ENCODE measurements around the gene CPXM2. TPM values are rescaled to one million over a fixed set of nuclear protein-coding genes. Genes with fewer than 3 reads are reported as not detected.

The CPXM2 gene
- total and polyA plus RNA-seq, 2 donors (not counting 1 experiment from before 2014, with no cell fraction given) = 3.1 to 48.1 TPM

- TF ChIP-seq CTCF (conservative IDR thresholded peaks at IDR 0.05 in 1 of 2, IDR thresholded peaks at IDR 0.05 in 1 of 2; ENCODE audit: low read depth in 1 of 2, low read length in 2 of 2) (no peak), EZH2 (IDR thresholded peaks at IDR 0.05; ENCODE audit: low read length, missing control alignments) (no peak)
- Histone ChIP-seq H3K9ac (ENCODE audit: insufficient read depth, low read length) (no peak overlapping the region), H3K79me2 (ENCODE audit: control insufficient read depth, insufficient read depth, low read length) (no peaks in the 10 kb centered on the region), H2AFZ (ENCODE audit: low read length) (no peak overlapping the region), H3K27me3 (ENCODE audit: control insufficient read depth, insufficient read depth, low read length) (no peaks in the 10 kb centered on the region), H3K9me3 (ENCODE audit: control insufficient read depth, insufficient read depth, low read depth, low read length) (no peaks in the 10 kb centered on the region), H3K4me3 (replicated peaks in 1 of 4; ENCODE audit: control extremely low read depth in 1 of 4, insufficient read depth in 1 of 4, low read depth in 3 of 4, low read length in 4 of 4) (no peak overlapping the region), H3K4me2 (ENCODE audit: extremely low read depth, insufficient read depth, low read length) (no peak overlapping the region), H3K27ac (ENCODE audit: insufficient read depth, low read length) (no peak overlapping the region), H4K20me1 (ENCODE audit: control insufficient read depth, extremely low read depth, insufficient read depth, low read length) (no peaks in the 10 kb centered on the region), H3K4me1 (ENCODE audit: control insufficient read depth, extremely low read depth, insufficient read depth, low read length) (no peaks in the 10 kb centered on the region), H3K36me3 (ENCODE audit: control insufficient read depth, insufficient read depth, low read length) (no peaks in the 10 kb centered on the region)
- DNase-seq (ENCODE audit: low read depth in 2 of 2) = no peak
These were observed 137.5 kb downstream of the CPXM2 start for GRCh38 chr10:123754123-123754522.

GRCh38 chr10:123751342-123752134 lies 140.1 kb downstream of the CPXM2 start:
- H2AFZ ChIP-seq (ENCODE audit: low read length) = no peak overlapping the region
- no peak overlapping the region for H3K27ac ChIP-seq (ENCODE audit: insufficient read depth, low read length)
- no peaks in the 10 kb centered on the region for H3K4me1 ChIP-seq (ENCODE audit: control insufficient read depth, extremely low read depth, insufficient read depth, low read length)
- no peak for DNase-seq (ENCODE audit: low read depth in 2 of 2)
- no peaks in the 10 kb centered on the region for H3K9me3 ChIP-seq (ENCODE audit: control insufficient read depth, insufficient read depth, low read depth, low read length)
- TF ChIP-seq CTCF (conservative IDR thresholded peaks at IDR 0.05 in 1 of 2, IDR thresholded peaks at IDR 0.05 in 1 of 2; ENCODE audit: low read depth in 1 of 2, low read length in 2 of 2) (no peak), EZH2 (IDR thresholded peaks at IDR 0.05; ENCODE audit: low read length, missing control alignments) (no peak)
- no peaks in the 10 kb centered on the region for H3K79me2 ChIP-seq (ENCODE audit: control insufficient read depth, insufficient read depth, low read length)
- no peaks in the 10 kb centered on the region for H4K20me1 ChIP-seq (ENCODE audit: control insufficient read depth, extremely low read depth, insufficient read depth, low read length)
- no peak overlapping the region for H3K4me3 ChIP-seq (replicated peaks in 1 of 4; ENCODE audit: control extremely low read depth in 1 of 4, insufficient read depth in 1 of 4, low read depth in 3 of 4, low read length in 4 of 4)
- no peak overlapping the region for H3K4me2 ChIP-seq (ENCODE audit: extremely low read depth, insufficient read depth, low read length)
- H3K36me3 ChIP-seq (ENCODE audit: control insufficient read depth, insufficient read depth, low read length) = no peaks in the 10 kb centered on the region
- H3K9ac ChIP-seq (ENCODE audit: insufficient read depth, low read length) = no peak overlapping the region
- no peaks in the 10 kb centered on the region for H3K27me3 ChIP-seq (ENCODE audit: control insufficient read depth, insufficient read depth, low read length)

DNA sequence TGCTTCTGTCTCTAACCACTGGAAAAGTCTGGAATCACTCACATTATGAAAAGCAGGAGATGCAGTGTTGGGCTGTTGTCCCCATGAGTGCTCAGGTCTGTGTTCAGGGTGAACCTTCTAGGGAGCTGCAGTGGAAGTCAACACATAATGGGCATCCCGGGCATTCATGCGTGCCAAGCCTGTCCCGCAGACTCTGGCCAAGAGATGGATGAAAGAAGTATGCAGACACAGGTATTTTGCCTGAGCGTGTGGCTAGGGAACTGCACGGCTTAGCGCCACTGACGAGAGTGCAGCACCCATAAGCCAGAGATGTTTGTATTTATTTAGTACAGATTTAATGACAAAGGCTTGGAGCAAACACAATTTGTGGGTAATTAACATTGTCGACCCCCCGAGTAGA lies 140.7 kb downstream of the CPXM2 start:
- no peak overlapping the region for H3K27ac ChIP-seq (ENCODE audit: insufficient read depth, low read length)
- no peak overlapping the region for H2AFZ ChIP-seq (ENCODE audit: low read length)
- H3K9me3 ChIP-seq (ENCODE audit: control insufficient read depth, insufficient read depth, low read depth, low read length) = no peaks in the 10 kb centered on the region

More for the DNA sequence above, 140.7 kb downstream of the CPXM2 start:
- H3K4me3 ChIP-seq (replicated peaks in 1 of 4; ENCODE audit: control extremely low read depth in 1 of 4, insufficient read depth in 1 of 4, low read depth in 3 of 4, low read length in 4 of 4) = no peak overlapping the region
- H3K36me3 ChIP-seq (ENCODE audit: control insufficient read depth, insufficient read depth, low read length) = no peaks in the 10 kb centered on the region
- H3K4me1 ChIP-seq (ENCODE audit: control insufficient read depth, extremely low read depth, insufficient read depth, low read length) = no peaks in the 10 kb centered on the region
- no peak overlapping the region for H3K4me2 ChIP-seq (ENCODE audit: extremely low read depth, insufficient read depth, low read length)
- no peaks in the 10 kb centered on the region for H4K20me1 ChIP-seq (ENCODE audit: control insufficient read depth, extremely low read depth, insufficient read depth, low read length)
- TF ChIP-seq CTCF (conservative IDR thresholded peaks at IDR 0.05 in 1 of 2, IDR thresholded peaks at IDR 0.05 in 1 of 2; ENCODE audit: low read depth in 1 of 2, low read length in 2 of 2) = no peak
- TF ChIP-seq EZH2 (IDR thresholded peaks at IDR 0.05; ENCODE audit: low read length, missing control alignments) = no peak
- H3K79me2 ChIP-seq (ENCODE audit: control insufficient read depth, insufficient read depth, low read length) = no peaks in the 10 kb centered on the region
- H3K9ac ChIP-seq (ENCODE audit: insufficient read depth, low read length) = no peak overlapping the region
- H3K27me3 ChIP-seq (ENCODE audit: control insufficient read depth, insufficient read depth, low read length) = no peaks in the 10 kb centered on the region
- no peak for DNase-seq (ENCODE audit: low read depth in 2 of 2)
